DND-41 (cell line): ENCODE data around the gene DNAH11.

ENCODE experiments used
- EZH2 ChIP-seq: IDR thresholded peaks from 3 replicates; pipeline ENCODE4 v1.6.1; 2012; ENCODE audit warnings: borderline replicate concordance, low read depth, mild to moderate bottlenecking, moderate library complexity, low read length, inconsistent platforms; ENCODE audit not compliant: severe bottlenecking
- TF ChIP-seq, protein P1 (sequence below): IDR thresholded peaks from 2 replicates; pipeline ENCODE4 v1.5.1; 2012; ENCODE audit warnings: borderline replicate concordance, low read length, moderate library complexity, mild to moderate bottlenecking; ENCODE audit not compliant: poor library complexity, severe bottlenecking; ENCODE audit errors: extremely low read depth

DNA sequence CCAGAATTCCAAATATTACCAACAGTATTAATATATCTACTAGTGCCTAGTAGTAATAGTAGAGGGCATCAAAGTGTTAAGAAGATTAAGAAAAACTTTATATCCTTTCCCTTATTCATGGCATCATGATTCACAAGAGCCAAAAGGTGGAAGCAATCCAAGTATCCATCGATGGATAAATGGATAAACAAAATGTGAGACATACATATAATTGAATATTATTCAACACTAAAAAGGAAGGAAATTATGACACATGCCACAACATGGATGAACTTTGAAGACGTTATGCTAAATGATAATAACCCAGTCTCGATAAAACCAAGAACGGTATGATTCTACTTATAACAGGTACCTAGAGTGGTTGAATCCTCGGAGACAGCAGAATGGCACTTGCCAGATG is 379.8 kb downstream of the DNAH11 start:
- TF ChIP-seq, protein P1, sequence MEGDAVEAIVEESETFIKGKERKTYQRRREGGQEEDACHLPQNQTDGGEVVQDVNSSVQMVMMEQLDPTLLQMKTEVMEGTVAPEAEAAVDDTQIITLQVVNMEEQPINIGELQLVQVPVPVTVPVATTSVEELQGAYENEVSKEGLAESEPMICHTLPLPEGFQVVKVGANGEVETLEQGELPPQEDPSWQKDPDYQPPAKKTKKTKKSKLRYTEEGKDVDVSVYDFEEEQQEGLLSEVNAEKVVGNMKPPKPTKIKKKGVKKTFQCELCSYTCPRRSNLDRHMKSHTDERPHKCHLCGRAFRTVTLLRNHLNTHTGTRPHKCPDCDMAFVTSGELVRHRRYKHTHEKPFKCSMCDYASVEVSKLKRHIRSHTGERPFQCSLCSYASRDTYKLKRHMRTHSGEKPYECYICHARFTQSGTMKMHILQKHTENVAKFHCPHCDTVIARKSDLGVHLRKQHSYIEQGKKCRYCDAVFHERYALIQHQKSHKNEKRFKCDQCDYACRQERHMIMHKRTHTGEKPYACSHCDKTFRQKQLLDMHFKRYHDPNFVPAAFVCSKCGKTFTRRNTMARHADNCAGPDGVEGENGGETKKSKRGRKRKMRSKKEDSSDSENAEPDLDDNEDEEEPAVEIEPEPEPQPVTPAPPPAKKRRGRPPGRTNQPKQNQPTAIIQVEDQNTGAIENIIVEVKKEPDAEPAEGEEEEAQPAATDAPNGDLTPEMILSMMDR: no peak
- no peak for TF ChIP-seq EZH2
